Measurements from ENCODE around the gene LRRC56.
A peak's percentile ranks its signal among the peaks of the same experiment; 100 is the strongest.

LRRC56 gene

DNA sequence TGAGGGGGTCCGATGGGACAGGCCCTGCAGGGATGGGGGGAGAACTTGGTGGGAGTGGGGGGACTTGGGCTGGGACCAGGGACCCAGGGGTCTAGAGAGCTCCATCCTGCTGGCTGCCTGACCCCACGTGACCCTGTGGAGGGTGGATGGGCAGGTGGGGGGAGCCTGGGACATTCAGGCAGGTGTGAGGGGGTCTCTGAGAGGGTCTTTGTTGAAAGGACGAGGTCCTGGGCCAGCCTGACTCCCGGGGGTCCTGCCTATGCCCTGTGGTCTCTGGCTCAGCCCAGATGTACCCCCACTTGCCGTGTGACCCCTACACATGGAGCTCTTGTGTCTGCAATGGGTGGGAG lies 7.5 kb downstream of the LRRC56 start:
- DNase-seq = no peak

DNA sequence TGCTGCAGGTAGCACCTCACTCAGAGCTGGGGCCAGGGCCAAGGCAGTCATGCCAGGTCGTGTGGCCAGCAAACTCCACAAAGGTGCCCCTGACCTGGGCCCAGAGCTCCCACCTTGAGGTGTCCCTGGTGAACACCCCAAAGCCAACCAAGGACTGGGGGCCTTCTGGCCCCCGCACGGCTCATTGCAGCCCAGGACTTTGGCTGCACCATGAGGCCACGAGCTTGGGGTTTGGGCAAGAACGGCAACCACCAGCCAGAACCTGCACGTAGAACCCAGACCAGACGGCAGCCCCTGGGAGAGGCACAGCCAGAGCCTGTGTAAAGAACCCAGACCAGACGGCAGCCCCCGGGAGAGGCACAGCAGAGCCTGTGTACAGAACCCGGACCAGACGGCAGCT lies 7.8 kb downstream of the LRRC56 start:
- DNase-seq = no peak

DNA sequence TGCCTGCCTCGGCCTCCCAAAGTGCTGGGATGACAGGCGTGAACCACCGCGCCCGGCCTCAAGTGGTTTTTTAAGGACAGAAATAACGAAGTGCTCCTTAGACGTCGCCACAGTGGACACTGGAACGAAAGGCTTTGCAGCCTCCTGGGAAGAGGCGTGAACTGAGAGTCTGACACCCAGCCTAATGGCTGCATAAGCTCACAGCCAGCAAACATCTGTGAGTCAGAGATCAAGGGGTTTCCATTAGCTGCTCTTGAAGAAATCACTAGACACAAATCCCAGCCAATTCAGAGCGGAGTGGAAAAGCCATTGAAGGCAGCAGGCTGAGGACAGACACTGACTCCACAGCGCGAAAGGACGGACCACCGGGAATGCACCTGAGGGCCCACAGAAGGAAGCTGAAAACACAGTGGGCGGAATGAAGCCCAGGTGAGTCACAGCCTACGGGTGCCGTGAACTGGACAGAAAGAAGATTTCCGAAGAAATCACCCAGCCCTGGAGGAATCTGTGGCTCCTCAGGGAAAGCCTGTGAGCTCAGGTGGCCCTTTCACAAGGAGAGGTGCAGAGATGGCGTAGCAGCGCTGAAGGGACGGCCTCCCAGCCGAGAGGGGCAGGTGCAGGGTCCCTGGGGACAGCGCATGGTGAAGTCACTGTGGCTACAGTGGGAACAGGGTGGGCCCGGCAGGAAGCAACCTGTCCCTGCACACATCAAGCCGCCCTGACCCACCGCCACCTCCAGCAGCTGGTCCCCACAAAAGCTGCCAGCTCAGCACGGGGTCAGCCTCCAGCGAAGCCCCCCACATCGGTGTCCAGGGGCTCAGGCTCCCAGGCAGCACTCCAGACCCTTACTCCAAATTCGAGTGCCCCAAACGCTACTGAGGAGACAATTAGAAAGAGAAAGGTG lies 11.6 kb downstream of the LRRC56 start:
- no peak for DNase-seq

DNA sequence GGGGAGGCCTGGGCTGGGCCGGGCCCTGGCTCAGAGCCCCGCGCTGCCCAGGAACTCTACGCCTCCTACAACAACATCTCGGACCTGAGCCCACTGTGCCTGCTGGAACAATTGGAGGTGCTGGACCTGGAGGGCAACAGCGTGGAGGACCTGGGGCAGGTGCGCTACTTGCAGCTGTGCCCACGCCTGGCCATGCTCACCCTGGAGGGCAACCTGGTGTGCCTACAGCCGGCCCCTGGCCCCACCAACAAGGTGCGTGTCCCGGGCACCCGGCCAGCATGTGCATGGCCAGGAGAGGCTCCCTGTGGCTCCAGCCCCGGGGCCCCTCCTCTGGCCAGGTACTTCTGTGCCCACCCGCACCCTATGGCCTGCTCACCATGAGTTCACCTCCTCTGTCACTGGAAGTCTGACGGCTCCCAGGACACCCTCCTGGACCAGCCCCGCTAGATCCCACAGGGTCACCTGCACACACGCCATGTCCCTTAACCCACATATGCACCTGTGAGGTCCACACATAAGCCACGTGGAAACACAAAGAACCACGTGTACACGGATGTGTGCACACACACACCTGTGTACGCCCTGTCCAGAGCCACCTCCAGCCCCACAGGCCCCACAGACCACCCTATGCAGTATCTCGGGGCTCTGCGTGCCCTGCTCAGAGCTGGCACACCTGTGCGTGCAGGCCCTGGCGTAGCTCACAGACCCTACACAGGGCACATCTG lies 12.9 kb downstream of the LRRC56 start:
- no peak for DNase-seq

DNA sequence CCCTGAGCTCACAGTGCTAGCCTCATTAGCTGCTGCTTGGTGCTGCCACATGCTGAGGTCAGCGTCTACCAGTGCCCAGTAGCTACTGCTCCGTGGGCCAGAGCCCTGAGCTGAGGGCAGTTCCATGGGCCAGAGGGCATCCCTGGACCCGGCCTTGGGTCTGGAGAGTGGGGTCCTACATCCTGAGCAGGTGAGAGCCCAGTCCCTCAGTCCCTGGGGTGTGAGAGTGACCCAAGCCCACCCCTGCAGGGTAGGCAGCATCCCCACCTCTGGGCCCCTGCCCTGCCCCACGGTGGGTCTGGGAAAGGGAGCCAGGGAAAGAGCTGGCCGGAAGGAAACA lies 13.4 kb downstream of the LRRC56 start:
- DNase-seq = no peak

DNA sequence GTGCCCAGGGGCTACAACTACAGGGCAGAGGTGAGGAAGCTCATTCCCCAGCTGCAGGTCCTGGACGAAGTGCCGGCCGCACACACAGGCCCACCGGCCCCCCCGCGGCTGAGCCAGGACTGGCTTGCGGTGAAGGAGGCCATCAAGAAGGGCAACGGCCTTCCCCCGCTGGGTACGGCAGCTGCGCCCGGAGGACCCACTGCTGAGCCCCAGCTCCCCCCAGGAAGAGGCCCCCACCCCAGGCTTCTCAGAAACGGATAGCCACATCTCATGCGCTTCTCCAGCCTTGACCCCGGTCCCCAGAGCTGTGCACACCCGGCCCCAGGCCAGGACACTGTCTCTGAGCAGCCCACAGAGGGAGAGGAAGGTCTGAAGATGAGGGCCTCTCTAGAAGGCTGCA lies 13.8 kb downstream of the LRRC56 start:
- no peak for DNase-seq

DNA sequence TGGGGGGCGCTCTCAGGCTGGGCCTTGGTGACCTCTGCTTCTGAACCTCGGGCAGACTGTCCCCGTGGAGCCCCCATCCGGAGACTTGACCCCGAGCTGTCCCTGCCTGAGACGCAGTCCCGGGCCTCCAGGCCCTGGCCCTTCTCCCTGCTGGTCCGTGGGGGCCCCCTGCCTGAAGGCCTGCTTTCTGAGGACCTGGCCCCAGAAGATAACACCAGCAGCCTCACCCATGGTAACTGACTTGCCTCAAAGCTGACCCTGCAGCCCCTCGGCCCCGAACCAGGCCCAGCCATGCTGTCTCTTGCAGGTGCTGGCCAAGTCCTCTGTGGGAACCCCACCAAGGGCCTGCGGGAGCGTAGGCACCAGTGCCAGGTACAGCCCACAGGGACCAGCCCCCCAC lies 14.3 kb downstream of the LRRC56 start:
- no peak for DNase-seq

DNA sequence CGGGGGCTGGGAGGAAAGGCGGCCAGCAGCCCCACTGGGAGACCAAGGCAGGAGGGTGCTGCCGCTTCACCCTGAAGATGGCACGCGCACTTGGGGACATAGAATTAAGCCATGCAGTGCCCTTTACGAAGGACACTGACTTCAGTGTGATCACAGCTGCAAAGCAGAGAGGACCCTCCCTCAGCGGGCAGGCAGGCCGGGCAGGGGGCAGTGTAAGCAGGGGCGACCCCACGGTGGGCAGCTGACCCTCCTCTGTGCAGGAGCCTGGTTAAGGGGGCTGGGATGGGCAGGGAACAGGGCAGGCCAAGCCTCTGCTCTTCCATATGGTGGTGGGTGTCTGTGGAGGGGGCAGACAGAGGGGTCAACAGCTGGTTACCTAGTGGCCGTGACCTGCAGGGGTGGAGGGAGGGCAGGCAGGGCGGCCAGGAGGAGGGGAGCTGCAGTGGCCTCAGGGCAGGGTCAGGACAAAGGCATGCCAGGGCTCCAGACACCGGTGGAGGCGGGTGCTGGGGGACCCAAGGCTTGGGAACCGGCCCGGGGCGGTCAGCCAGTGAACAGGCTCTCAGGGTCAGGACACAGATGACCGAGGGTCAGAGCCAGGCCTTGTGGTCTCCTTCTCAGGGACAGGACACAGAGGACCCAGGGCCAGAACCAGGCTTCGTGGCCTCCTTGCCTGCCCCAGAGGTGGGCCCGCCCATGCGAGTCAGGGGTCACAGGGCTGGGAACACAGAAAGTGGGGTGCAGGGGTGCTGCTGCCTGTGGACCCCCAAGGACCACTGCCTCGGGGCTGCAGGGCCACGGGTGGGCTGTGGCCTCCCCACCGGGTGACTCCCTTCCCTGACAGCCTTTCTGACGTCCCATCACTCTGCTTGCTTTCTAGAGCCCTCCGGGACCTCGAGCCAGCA lies 16.0 kb downstream of the LRRC56 start:
- no peak for DNase-seq

DNA sequence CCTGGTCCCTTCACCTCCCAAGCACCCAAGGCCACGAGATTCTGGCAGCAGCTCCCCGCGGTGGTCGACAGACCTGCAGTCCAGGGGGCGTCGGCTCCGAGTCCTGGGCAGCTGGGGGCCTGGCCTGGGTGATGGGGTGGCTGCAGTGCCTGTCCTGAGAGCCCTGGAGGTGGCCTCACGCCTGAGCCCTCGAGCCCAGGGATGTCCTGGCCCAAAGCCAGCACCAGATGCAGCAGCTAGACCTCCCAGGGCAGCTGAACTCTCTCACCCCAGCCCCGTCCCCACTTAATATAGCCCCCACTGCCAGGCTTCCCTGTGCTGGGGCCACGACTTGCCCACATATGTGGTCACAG lies 16.6 kb downstream of the LRRC56 start:
- DNase-seq = no peak

DNA sequence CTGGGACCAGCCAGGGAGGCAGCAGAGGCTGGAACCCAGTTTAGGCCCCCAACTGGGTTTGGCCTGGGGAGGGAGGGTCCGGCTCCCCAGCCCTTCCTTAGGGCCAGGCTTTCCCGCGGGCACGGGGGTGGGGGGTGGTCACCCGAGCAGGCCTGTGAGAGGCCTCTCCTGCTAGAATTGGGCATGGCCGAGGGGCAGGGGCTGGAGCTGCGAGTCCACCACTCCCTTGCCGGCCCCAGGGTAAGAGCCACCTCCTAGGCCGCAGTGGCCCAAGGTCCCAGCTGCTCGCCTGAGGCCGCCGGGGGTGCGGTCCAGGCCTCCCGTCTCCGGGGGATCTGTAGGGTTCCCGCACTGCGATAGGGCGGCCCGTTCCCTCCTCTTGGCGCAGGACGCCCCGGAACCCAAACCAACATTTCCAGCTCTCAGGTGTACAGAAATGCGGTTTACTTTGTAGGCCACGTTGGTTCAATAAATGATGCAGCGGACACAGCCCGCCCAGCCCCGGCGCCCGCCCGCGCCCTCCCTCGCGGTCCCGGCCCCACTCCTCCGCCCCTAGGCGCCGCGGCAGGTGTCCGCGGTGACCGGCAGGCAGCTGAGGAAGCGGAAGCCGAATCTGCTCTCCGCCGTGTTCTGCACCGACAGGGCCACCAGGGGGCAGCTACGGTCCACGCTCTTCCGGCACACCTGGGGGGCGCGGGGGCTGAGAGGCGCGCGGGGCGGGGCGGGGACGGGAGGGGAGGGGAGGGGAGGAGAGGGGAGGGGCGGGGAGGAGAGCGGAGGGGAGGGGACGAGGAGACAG lies 17.3 kb downstream of the LRRC56 start:
- DNase-seq = peak; percentile 80

DNA sequence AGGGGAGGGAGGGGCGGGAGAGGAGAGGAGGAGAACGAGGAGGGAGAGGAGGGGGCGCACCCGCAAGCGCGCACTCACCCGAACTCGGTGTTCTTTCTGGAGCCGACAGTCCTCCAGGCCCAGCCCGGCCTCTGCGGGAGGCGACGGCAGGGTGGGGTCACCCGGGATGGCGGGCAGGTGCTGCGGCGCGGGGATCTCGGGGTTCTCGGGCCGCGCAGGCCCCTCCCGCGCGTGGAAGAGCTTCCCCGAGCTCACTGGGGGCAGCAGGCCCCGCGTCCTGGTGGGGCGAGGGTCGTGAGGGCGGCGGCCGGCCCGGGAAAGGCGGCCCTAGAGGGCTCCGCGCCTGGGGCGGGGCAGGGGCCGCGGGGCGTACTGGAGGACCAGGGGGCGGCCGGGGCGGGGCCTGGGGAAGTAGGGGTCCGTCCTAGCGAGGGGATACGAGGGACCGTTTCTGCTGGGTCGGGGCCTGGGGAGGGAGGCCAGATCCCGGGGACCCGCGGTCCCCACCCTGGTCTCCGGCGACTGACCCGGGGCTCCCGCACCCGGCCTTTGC lies 18.0 kb downstream of the LRRC56 start:
- no peak for DNase-seq

DNA sequence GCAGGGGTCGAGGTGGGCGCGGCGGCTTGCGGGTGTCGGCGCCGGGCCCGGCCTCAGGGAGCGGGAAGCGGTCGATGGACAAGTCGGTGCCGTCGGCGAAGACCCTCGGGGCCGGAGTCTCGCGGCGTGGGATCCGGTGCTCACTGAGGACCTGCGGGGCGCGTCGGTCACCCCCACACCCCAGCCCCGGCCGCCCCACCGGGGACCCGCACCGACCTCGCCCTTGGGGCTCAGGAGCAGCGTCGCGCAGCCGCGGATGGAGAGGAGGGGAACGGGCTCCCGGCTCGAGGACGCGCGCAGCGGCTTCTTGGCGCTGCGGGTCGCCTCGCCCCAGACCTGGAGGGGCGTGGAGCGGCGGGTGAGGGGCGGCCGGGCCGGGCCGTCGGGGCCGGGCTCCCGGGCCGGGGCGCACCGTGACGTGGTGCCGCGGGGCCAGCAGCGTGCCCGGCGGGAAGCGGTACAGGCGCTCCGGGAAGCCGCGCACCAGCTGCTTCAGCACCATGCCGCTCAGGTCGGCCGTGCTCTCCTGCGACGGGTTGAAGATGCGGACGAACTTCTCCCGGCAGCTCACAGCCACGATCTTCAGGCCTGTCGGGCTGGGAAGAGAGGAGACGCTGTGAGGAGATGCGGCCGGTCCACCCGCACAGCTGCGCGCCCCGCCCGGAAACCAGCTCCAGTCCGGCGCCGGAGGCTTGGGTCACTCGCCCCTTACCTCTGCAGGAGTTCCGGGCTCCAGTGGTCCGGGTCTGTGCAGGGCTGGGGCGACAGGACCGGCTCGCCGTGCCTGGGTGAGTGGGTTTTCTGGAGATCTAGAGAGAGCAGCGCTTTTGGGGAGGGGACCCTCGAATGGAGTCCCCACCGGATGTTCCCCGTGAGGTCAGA lies 18.7 kb downstream of the LRRC56 start:
- peak; percentile 56 for DNase-seq

DNA sequence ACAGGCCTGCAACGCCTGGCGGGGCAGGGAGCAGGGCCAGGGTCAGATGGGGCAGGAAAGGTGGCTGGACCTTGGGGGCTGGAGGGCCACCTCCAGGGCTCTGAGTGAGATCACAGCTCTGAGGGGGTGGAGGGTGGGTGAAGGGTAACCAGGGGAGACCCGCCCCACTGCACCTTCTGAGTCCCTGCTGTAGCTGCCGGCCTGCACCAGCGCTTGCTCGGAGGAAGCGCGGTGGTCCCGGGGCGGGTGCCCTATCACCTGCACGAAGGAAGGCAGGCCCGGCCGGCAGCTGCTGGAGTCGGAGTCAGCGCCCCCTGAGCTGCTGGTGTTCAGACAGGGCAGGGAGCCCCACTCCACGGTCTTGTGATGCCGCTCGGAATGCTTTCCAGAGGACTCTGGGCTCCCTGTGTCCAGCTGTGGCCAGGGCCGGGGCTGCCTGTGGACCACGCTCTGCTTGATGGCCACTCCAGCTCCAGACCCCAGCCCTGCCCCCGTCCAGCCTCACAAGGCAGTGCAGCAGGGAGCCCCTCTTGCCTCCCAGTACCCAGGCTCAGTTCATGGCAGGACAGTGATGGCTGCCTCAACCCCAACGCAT lies 19.4 kb downstream of the LRRC56 start:
- DNase-seq = no peak

DNA sequence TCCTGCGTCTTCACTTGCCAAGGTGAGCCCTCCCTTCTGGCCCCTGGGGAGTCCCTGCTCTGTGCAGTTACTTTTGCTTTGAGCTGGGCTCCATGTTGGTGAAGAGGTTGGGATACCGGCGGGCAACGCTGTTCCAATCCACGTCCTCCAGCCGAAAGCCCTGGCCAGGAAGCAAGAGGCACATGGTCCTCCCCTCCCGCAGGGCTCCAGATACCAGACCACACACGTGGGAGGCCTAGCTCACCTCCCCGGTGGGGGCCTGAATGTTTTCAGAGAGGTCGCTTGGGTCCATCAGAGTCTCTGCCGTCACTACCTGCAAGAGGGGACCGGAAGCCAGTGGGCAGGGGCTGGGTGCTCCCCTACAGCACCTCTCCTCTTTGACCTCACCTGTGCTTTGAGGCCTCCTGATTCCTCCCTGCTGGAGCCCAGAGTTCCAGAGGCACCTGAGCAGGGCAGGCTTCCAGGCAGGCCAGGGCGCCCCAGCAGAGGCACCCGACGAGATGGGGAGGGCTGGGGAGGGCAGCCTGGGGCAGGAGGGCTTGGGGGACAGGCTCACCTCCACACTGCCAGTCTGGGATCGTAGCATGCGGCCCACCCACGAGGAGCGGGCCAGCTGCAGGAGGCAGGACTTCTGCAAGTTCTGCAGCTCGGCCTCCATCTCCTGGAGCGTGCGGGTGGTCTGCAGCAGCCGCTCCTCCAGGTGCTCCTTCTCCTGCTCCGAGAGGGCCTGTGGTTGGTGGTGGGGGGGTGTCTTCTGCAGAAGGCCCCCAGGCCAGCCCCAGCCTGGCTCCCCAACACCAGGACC lies 20.2 kb downstream of the LRRC56 start:
- DNase-seq = peak; percentile 22

DNA sequence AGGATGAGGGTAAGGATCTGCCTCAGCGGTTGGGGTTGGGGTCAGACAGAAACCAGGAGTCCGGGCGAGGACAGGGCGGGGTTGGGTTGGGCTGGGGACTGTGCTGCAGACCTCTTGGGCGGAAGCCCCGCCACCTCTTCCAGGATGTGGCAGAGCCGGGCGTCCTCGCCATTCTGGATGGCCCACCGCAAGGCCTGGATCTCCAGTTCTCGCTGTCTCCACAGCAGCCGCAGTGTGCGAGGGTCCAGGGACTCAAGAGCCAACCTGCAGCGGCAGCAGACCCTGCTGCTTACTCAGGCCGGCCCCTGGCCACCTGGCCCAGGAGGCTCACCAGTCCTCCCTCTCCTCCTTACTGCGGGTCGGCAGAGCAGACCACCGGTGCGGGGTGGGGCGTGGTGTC lies 21.2 kb downstream of the LRRC56 start:
- DNase-seq = peak; percentile 20

DNA sequence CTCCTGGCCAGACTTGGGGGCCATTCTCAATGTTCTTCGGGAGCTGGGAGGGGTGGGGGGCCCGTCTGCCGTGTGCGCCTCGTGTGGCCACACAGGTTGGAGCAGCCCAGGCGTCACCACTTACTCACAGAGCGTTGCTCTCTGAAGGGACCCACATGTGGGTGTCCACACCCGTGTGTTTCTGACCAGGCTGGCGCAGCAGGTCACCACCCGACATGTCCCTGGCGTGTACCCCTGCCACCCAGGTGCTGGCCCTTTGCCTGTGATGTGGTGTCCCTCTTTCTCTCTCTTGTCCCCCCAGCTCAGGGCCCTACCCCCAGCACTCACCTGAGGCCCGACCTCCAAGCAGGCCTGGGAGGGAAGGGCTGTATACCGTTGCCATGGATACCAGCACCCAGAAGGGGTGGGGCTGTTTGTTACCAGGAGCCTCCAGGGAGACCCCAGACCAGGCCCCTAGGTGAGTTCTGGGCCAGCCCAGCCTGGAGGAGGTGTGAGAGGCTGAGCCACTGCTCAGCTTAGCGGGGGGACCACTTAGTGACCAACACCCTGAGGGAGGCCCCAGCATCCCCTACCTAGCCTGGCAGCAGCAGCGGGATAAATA lies 21.8 kb downstream of the LRRC56 start:
- peak; percentile 29 for DNase-seq

DNA sequence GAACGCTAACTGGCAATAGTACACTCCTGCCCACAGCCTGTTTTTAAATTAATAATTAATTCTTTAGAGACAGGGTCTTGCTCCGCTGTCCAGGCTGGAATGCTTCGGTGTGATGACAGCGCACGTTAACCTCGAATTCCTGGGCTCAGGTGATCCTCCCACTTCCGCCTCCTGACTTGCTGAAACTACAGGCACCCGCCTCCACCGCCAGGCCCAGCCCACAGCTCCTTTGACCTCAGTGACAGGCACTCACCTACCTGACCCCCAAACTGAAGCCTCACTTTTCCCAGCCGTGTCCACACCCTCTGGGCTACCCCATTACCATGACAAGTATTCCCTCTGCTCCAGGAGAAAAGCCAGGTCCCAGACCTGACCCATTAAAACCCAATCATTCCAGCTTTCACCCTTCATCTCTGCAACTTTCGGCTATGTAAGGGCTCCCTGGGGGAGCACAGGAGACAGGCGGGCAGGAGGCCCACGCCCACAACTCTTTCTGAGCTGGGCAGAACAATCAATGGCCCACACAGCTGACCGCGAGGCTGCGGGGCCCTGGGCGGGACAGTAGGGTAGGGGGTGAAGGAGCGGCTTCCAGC lies 22.5 kb downstream of the LRRC56 start:
- no peak for DNase-seq

DNA sequence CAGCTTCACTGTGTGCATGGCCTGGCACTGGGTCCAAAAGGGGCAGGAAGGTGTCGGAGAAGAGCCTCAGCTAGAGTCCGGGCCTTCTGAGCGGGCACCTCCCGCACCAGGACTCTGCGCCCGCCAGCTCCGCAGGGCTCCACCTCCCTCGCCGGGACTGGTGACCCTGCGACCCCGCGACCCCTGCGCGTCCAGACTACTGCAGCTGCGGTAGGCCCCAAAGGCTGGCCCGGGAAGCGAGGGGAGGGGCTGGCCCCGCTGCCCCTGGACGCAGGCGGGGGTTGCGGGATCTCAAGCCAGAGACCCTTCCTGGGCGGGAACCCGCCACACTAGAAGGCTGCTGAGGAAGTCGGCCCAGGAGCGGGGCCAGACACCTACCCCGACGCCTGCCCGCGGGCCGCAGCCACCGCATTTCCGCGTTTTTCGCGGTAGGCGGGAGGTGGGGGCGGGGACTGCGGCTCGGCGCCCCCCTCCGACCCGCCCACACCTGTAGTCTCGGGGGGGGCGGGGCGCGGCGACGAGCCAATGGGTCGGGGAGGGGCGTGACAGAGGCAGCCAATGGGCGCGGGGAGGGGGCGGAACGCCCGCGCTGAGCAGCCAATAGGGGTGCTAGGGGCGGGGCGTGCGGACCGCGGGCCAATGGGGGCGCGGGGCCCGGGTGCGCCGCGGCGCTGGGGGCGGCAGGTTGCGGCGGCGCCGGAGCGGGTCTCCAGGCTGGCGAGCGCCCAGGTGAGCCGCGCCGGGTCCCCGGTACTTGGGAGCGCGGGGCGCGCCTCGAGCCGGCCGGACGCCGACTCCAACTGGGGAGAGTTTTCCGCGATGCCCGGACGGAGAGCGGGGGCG lies 23.2 kb downstream of the LRRC56 start, which contains the start of the genes LMNTD2 and RASSF7:
LMNTD2 (minus strand) TSS at position 434 of the 843 bp plus-strand sequence; CDS start at position 412, 22 bp downstream.
RASSF7 (plus strand) TSS at position 666 of the 843 bp plus-strand sequence. CDS start 799 bp downstream, outside the sequence.
- DNase-seq = peak; percentile 99

Data from activated T-cell treated with anti-CD3 and anti-CD28 coated beads, Interleukin-2, amount 50 U/mL, for 1 hour (primary cell).